ACHN (cell line): ENCODE data around the gene PIK3CA.

ENCODE experiments used
- DNase-seq: peaks from one replicate; pipeline ENCODE4 v3.0.0-alpha.2; 2015
- in situ Hi-C: cut with HindIII; loops from 2 replicates; pipeline ENCODE4 v1.10.0; 2017; ENCODE audit warnings: low sequenced_read_pairs, low pct_ligation_motif_present, low pct_unique_long_range_greater_than_20kb

Gene PIK3CA

GRCh38 chr3:179151474-179151873 lies 3.3 kb downstream of the PIK3CA start:
- in situ Hi-C loops: no loop called here

DNA sequence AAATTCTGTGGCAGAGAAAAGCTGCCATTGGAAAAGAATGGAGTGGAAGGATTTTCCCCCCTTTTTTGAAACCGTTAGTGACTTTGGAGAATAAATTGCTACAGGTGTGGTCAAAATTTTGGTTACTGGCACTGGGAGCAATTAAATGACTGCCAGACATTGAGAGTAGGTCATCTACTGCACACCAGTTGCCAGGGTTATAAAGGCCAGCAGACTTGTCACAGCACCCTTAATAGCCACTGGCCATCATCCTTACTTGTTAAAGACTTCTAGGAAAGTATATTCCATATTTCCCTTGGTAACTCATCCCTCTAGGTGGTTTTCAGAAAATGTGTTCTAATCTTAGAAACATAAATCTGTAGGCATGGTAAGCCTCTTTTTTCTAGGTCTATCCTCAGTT lies 8.0 kb downstream of the PIK3CA start:
- in situ Hi-C loops: no loop called here
- DNase-seq: no peak

More at GRCh38 chr3:179151474-179151873, 3.3 kb downstream of the PIK3CA start:
- DNase-seq: no peak

DNA sequence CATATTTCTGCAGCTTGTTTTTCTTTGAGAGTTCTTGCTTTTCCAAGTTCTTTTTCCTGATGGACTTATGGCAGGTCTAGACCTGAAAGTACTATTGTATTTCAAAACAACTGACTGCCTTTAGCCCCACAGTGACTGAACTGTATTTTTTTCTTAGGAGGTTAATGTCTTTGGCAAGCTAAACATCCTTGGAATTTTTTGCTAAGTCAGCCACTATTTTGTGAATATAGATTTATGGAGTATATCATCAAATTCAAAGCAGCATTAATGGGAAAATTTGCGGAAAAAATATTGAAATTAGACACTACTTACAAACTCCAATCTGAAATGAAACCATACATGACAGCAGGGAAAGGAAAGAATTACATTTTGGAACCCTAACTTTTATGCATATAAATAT lies 8.6 kb downstream of the PIK3CA start:
- in situ Hi-C loops: no loop called here
- no peak for DNase-seq

DNA sequence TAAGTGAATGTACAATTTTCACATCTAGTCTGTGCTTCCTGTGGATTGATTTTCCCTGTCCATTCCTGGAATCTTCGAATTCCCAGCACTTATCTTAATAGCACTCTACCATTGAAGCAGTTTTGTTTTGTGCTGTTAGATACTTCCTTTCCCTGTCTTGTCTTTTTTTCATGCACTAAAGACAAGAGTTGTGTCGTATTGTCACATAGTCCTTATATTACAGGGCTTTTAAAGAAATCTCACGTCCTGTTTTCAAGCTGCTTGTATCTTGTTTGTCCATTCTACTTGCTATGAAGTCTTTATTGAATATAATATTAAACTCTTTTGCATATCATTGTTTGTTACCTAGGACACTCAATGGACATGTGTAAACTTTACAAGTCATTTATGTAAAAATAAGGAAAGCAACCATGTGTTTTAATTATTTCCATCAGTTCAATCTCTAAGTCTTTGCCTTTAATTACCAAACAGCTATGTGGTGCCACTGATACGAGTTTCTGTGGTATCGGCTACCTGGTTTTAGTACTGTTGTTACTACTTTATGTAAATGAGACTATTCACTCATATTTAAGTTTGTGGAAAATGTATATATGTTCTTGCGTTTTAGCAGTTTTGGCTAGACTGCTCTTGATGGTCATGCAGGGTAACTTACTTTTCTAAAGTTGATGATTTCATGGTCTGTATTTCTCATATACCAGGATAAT lies 10.3 kb downstream of the PIK3CA start:
- no peak for DNase-seq
- in situ Hi-C loops: no loop called here

GRCh38 chr3:179163503-179163902 lies 15.3 kb downstream of the PIK3CA start:
- DNase-seq: no peak
- in situ Hi-C loops: no loop called here

GRCh38 chr3:179164857-179165256 lies 16.7 kb downstream of the PIK3CA start:
- no peak for DNase-seq
- in situ Hi-C loops: no loop called here

DNA sequence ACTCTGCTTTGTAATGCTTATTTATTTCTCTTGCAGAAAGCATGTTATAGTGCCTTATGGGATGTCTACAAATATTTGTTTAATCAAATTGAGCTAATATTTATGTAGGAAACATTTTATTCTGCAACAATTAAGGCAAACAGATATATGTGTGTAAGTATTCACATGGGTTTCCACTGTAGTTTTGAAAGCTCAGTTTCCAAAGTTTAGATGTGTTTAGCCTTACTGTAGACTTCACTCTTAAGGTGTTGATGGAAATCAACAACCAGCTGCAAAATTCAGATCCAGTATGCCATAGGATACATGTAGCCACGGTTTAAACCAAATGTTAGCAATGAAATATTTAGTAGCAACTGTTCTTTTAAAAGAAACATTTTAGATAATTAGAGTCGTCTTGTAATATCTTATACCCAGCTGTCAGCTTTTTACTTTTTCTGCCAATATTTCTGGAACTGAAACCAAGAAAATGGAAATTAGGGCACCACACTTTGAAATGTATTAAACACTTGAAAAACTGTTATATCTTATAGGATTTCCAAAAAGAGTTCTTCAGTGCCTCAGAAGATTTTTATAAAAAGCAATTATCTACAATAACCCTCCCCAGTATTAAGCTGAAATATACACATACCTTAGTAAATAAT lies 18.5 kb downstream of the PIK3CA start:
- DNase-seq: no peak
- in situ Hi-C loops: no loop called here

DNA sequence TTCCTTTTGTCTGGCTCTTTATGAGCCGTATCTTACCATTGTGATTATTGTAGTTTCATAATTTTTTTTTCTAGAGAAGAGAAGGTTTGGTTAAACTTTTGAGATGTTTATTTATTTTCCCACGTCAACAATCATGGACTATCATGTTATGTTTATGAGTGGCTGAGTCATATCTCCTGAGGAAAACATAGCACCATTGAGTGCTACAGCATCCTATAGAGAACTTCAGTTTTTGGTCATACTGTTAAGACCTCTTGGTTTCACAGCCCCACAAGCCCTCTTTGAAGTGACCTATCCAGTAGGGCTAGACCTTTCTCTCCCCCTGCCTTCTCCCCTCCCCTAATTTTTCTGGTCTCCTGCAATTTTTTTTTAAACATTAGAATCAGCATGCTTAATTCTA lies 20.8 kb downstream of the PIK3CA start:
- DNase-seq: no peak
- in situ Hi-C loops: no loop called here

DNA sequence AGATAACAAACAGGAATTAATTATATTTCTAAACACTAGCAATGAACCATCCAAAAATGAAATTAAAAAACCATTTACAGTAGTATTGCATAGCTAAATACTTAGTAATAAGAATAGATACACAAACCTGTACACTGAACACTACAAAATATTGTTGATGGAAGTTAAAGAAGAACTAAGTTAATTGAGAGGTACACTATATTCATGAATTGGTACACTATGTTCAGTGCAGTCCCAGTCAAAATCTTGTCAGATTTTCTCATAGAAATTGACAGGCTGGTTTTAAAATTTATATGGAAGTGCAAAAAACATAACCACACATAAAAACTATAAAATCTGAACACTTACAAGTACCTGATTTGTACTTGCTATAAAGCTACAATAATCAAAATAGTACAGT lies 24.4 kb downstream of the PIK3CA start:
- in situ Hi-C loops: no loop called here
- no peak for DNase-seq

DNA sequence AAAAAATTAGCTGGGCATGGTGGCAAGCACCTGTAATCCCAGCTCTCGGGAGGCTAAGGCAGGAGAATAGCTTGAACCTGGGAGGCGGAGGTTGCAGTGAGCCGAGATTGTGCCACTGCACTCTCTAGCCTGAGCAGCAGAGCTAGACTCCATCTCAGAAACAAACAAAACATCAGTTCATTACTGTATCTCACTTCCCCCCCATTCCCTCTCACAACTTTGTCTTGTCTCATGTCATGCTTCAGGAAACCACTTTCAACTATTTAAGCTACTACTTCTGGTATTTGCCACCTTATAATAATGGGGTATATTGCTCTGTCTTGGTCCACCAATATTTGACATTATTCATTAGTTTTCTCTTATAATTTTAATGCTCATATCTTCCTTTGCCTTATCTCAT lies 26.2 kb downstream of the PIK3CA start:
- DNase-seq: no peak
- in situ Hi-C loops: no loop called here

DNA sequence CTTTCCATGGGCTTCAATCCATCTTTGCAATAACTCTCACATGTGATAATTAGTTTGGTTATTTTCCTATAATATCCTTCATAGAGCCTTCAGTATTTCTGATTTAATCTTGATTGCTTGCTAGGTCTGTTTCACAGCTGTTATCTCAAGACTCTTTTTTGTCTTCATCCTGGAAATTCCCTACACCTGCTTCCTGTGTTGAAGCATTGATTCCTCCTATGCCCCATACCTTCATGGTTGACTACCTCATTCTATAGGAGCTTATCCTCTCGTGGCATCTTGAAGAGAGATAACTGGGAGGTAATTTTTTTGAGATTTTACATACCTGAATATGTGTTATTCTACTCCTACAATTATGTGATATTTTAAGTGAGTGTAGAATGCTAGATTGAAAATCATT lies 26.7 kb downstream of the PIK3CA start:
- no peak for DNase-seq
- in situ Hi-C loops: no loop called here

DNA sequence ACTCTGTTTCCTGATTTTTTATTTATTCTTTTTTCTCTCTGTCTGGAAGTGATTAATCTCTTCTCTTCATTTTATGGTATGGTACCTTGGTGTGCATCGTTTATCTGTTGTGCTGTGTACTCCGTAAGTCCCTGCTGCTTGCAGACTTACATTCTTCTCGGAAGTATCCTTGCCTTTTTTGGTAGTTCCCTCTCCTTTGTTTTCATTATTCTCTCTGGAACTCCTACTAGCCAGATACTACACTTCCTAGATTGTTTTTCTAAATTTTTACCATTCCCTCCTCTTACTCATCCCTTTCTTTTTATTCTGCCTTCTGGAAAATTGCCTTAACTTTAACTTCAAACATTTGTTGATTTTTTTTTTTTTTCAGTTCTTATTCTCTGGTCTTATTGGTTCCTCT lies 27.2 kb downstream of the PIK3CA start:
- in situ Hi-C loops: no loop called here
- no peak for DNase-seq

DNA sequence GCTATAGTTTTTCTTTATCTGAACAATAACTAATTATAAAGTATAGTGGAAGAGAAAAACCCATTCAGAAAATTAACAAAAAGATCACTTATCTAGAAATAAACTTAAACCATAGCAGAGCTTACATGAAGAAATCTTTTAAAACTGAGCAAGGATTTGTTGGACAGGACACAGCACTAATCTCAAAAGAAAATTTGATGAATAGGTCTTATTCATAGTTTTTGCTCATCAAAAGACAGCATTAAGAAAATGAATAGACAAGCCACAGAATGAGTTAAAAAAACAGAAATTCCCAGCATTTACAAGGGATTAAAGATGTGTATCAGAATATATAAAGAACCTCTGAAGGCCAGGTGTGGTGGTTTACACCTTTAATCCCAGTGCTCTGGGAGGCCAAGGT lies 29.5 kb downstream of the PIK3CA start:
- in situ Hi-C loops: no loop called here
- no peak for DNase-seq

- in situ Hi-C loops: no loop called here
- no peak for DNase-seq
These were observed 31.1 kb downstream of the PIK3CA start for GRCh38 chr3:179179256-179179655.

DNA sequence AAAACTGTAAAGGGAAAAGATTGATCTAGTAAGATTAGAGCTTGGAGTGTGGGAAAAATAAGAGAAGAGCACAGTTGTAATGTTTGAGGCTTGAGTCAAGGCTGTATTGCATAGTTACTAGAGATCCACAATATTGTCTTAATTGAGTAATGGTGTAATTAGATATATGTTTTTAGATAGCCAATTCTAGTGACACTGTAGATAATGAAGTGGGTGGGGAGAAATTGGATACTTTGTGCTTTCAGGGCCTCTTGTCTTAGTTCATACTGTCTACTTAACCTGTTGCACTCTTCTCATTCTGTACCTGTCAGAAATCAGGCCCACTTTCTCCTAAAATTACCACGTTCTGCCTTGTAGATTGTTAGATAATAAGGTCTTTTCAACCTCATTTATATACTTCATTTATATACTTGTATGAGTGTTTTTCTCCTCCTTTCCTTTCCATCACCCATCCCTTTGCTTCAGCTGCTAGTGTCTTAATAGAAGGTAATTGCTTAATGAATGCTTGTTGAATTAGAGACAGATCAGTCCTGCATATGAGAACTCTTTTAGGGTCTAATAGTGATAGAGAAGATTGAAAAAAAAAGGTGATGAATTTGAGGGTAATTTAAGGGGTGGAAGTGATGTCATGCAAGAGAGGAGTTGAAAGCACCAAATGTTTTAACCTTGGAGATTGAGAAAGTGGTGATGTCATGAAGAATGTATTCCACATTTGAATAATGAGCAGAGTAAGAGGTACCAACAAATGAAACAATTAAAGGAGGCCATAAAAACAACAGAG lies 32.0 kb downstream of the PIK3CA start:
- DNase-seq: no peak
- in situ Hi-C loops: no loop called here

GRCh38 chr3:179181021-179181472 lies 32.9 kb downstream of the PIK3CA start:
- DNase-seq: no peak
- in situ Hi-C loops: no loop called here

DNA sequence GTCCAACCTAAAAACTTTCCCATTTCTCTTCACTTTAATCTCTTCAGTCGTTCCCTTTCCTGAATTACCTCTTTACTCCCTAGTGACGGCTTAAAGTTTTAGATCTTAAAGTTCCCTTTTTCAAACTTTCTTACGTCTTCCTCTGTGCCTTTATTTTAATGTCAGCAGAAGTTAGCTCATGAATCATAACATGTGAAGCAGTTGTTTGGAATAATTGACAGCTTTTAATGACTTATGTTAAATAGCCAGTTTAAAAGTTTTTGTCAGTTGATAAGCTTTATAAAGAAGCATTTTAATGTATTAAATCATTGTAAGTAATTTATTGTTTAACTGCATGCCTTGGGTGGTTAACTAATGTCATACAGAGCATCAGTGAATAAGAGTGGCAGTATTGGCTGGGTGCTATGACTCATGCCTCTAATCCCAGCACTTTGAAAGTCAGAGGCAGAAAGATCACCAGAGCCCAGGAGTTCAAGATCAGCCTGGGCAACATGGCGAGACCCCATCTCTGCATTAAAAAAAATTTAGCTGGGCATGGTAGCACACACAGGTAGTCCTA lies 33.9 kb downstream of the PIK3CA start:
- in situ Hi-C loops: no loop called here
- DNase-seq: peak; percentile 23

DNA sequence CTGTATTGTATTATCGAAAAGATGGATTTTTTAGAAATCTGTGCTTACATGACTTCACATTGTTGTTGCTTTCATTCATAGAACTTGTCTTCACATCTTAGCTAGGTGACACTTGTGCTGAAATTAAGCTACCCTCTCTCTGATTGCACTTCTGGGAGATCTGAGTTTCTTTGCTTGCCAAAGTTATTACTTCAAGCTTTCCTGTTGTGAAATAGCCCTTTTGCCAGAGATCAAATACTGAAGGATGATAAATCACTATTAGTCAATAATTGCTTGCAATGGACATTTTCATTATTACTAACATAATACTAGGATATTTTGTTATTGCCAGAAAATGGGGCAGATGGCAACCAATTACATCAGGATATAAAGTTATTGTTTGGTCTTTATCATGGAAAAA lies 34.7 kb downstream of the PIK3CA start:
- in situ Hi-C loops: no loop called here
- no peak for DNase-seq

DNA sequence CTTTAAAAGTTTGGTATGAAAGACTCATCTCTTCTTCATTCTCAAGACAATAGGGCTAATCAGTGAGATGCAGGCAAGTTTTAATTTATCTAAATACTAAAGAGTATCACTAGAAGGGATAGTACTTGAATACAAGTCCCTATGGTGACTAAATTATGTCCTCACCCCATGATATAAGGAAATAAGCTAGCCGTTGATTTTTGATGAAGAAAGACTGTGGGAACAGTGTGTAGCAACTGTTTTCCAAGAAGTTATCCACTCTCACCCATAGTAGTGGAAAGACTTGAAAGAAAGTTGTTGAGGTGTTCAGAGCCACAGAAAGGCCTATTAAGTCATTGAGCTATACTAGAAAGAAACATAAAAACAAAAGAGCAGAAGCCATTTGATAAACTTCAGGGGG lies 36.7 kb downstream of the PIK3CA start:
- DNase-seq: no peak
- in situ Hi-C loops: no loop called here
